A549 (cell line): Measurements from ENCODE around the gene PDIA5.

ENCODE experiments used
- BCL3 ChIP-seq: fragments of >200 bp; sonication (Bioruptor Twin); formaldehyde crosslinking; IDR thresholded peaks from 3 replicates; pipeline ENCODE4 v1.6.1; 2016
- CBX8 ChIP-seq: fragments of 200-600 bp; sonication (generic); IDR thresholded peaks from 2 replicates; pipeline ENCODE4 v1.6.1; 2016
- CTCF ChIP-seq: fragments of >200 bp; sonication (Bioruptor Twin); formaldehyde crosslinking; IDR thresholded peaks from 3 replicates; pipeline ENCODE4 v1.5.1; 2016
- EHMT2 ChIP-seq: fragments of 200-600 bp; sonication (generic); IDR thresholded peaks from 2 replicates; pipeline ENCODE4 v1.6.1; 2016; ENCODE audit warnings: antibody characterized with exemption, low read depth, mild to moderate bottlenecking, moderate library complexity
- ESRRA ChIP-seq: fragments of 150-350 bp; IDR thresholded peaks from 2 replicates; pipeline ENCODE4 v1.6.1; 2014; ENCODE audit warnings: mild to moderate bottlenecking, low read length, borderline replicate concordance
- HDAC2 ChIP-seq: fragments of 200-600 bp; sonication (generic); IDR thresholded peaks from 2 replicates; pipeline ENCODE4 v1.6.1; 2016
- KDM5A ChIP-seq: fragments of 200-600 bp; sonication (generic); IDR thresholded peaks from 2 replicates; pipeline ENCODE4 v1.6.1; 2016; ENCODE audit warnings: antibody characterized with exemption, mild to moderate bottlenecking
- MAFK ChIP-seq: fragments of 450-650 bp; IDR thresholded peaks from 2 replicates; pipeline ENCODE4 v1.6.1; 2014; ENCODE audit not compliant: partially characterized antibody
- NFE2L2 ChIP-seq: fragments of 150-350 bp; conservative IDR thresholded peaks from 2 replicates; pipeline ENCODE4 v1.6.1; 2014; ENCODE audit warnings: low read length
- POLR2A ChIP-seq: IDR thresholded peaks from 2 replicates; pipeline ENCODE4 v1.6.1; 2012; ENCODE audit warnings: mild to moderate bottlenecking, low read length
- RARB ChIP-seq: fragments of 250-450 bp; sonication (Bioruptor Pico); IDR thresholded peaks from 2 replicates; pipeline ENCODE4 v1.8.0; 2021; ENCODE audit warnings: mild to moderate bottlenecking, moderate library complexity
- SMC3 ChIP-seq: fragments of >200 bp; sonication (Bioruptor Twin); formaldehyde crosslinking; IDR thresholded peaks from 3 replicates; pipeline ENCODE4 v1.6.1; 2018; ENCODE audit warnings: inconsistent platforms
- TP53 ChIP-seq: fragments of 250-450 bp; sonication (Bioruptor Pico); IDR thresholded peaks from 2 replicates; pipeline ENCODE4 v1.5.0; 2021; ENCODE audit warnings: mild to moderate bottlenecking, moderate library complexity
- TF ChIP-seq, protein P1 (sequence below): fragments of 250-450 bp; sonication (Bioruptor Pico); IDR thresholded peaks from 2 replicates; pipeline ENCODE4 v1.5.0; 2021; ENCODE audit warnings: mild to moderate bottlenecking, moderate library complexity, borderline replicate concordance

DNA sequence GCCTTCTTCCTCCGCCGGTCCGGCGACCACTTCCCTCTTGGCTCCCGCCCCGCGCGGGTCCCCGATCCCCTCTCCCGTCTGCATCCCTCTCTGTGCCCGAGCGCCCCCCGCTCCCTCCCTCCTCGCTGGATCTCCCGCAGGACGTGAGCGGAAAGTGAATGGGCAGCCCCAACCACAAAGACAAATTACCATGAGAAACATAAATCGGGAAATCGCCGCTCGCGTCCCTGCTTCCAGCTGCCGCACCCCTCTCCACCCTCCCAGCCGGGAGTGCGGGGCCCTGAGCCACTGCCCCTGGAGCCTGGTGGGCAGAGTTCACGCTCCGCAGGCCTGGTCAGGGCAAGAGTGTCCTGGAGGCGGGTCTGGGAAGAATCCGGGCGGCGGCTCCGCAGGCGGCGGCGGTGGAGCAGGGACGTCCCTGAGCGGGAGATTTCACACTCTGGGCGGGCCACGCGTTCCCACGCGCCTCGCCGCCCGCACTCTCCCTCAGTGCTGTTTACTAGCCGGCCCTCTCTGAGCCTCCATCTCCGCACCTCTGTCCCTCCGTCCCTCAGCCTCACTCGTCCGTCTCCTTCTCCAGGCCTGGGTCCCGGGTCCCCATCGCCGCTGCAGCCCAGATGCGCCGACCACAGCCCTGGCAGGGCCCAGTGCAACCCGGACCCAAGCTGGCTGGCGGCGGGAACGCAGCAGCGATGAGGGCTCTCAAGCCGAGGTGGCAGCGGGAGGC is 40.1 kb upstream of the PDIA5 start:
- TF ChIP-seq CTCF (no peak), CBX8 (no peak), NFE2L2 (no peak), MAFK (no peak), BCL3 (no peak), KDM5A (no peak), RARB (CRISPR knock-in tag) (no peak), POLR2A (no peak), SMC3 (no peak), EHMT2 (no peak), ESRRA (no peak), HDAC2 (no peak), TP53 (CRISPR knock-in tag) (no peak)
- TF ChIP-seq, protein P1, sequence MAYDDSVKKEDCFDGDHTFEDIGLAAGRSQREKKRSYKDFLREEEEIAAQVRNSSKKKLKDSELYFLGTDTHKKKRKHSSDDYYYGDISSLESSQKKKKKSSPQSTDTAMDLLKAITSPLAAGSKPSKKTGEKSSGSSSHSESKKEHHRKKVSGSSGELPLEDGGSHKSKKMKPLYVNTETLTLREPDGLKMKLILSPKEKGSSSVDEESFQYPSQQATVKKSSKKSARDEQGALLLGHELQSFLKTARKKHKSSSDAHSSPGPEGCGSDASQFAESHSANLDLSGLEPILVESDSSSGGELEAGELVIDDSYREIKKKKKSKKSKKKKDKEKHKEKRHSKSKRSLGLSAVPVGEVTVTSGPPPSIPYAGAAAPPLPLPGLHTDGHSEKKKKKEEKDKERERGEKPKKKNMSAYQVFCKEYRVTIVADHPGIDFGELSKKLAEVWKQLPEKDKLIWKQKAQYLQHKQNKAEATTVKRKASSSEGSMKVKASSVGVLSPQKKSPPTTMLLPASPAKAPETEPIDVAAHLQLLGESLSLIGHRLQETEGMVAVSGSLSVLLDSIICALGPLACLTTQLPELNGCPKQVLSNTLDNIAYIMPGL (CRISPR knock-in tag) = no peak
